SH-SY5Y (cell line): ENCODE results near the gene FN3KRP.

ENCODE experiments used
- GATA2 ChIP-seq: IDR thresholded peaks from 2 replicates; pipeline ENCODE4 v1.6.1; 2011; ENCODE audit warnings: mild to moderate bottlenecking, low read depth, low read length
- GATA3 ChIP-seq: IDR thresholded peaks from 2 replicates; pipeline ENCODE4 v1.6.1; 2011; ENCODE audit warnings: low read depth, mild to moderate bottlenecking, low read length, moderate library complexity

GRCh38 chr17:82716203-82717010 is at the start of gene FN3KRP:
- TF ChIP-seq GATA2 (no peak), GATA3 (no peak)
